Measurements from ENCODE around the gene EIF2D.

DNA sequence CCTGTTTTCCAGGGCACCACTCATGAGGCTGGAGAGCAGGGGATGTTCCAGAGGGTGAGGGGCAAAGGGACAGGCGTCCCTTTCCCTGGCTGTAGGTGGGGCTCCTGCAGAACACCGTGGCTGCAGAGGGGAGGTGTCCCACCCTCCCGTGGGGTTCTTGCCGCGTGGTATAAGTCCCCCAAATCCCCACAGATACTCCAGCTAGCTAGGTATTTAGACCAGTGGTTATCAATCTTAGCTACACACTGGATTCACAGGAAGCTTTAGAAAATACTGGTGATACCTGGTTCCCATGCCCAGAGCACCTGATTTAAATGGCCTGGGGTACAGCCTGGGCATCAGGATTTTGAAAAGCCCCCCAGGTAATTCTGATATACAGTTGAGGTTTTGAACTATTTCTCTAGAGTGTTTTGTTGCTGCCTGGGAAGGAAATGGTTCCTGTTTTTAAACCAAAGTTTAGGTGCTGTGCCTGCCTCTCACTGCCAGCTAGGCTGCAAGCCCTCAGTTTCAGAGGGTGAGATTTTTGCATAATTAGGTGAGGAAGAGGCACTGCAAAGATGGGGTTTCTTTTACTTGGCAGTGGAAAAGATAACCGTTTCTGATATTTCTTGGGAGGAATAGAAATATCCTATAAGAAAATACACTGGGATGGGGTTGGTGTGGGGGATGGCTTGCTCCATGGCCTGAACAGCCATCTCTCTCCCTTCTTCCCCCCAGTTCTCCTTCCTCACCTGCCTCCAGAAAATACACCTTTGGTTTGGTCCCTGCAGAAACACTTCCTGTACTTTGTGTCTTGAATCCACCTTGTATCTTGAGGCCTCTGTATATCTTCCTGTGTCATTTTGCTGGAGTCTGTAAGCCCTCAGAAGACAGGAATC, 53.2 kb downstream of the EIF2D start:
- TF ChIP-seq YY1 (IDR thresholded peaks at IDR 0.05; ENCODE audit: insufficient read depth, insufficient read length) = no peak
- no peak for TF ChIP-seq ZNF274 (IDR thresholded peaks at IDR 0.05; ENCODE audit: low read depth, low read length)
